DOHH2 (cell line): ENCODE data around the gene ZCCHC12.

ENCODE experiments used
- H3F3A ChIP-seq: fragments of 200-600 bp; sonication (generic), shearing (Covaris generic); 2 replicates; pipeline ENCODE4 v1.6.0; 2016; ENCODE audit warnings: antibody characterized with exemption, mild to moderate bottlenecking; ENCODE audit not compliant: control insufficient read depth, insufficient read depth
- H3K27ac ChIP-seq: fragments of 200-600 bp; sonication (generic); 2 replicates; pipeline ENCODE4 v1.5.1; 2014; ENCODE audit warnings: low read depth, mild to moderate bottlenecking, low read length, moderate library complexity
- H3K27me3 ChIP-seq: fragments of 200-600 bp; sonication (generic); 2 replicates; pipeline ENCODE4 v1.6.1; 2014; ENCODE audit warnings: mild to moderate bottlenecking, low read length, mixed read lengths; ENCODE audit not compliant: control insufficient read depth
- H3K36me3 ChIP-seq: fragments of 200-600 bp; sonication (generic); 2 replicates; pipeline ENCODE4 v1.6.1; 2014; ENCODE audit warnings: mild to moderate bottlenecking, low read length, moderate library complexity, mixed read lengths; ENCODE audit not compliant: control insufficient read depth
- H3K4me1 ChIP-seq: fragments of 200-600 bp; sonication (generic); 2 replicates; pipeline ENCODE4 v1.6.1; 2014; ENCODE audit warnings: mild to moderate bottlenecking, low read length, mixed read lengths; ENCODE audit not compliant: control insufficient read depth
- H3K4me2 ChIP-seq: fragments of 200-600 bp; sonication (generic); 2 replicates; pipeline ENCODE4 v1.6.0; 2014; ENCODE audit warnings: mild to moderate bottlenecking, low read length, moderate library complexity
- H3K4me3 ChIP-seq: fragments of 200-600 bp; sonication (generic); 2 replicates; pipeline ENCODE4 v1.5.1; 2014; ENCODE audit warnings: mild to moderate bottlenecking, low read length, mixed read lengths
- H3K79me2 ChIP-seq: fragments of 200-600 bp; sonication (generic); 2 replicates; pipeline ENCODE4 v1.6.1; 2014; ENCODE audit warnings: mild to moderate bottlenecking, low read length, mixed read lengths; ENCODE audit not compliant: control insufficient read depth
- H3K9me2 ChIP-seq: fragments of 200-600 bp; sonication (generic); replicated peaks from 2 replicates; pipeline ENCODE4 v1.6.1; 2014; ENCODE audit warnings: mild to moderate bottlenecking, low read length, mixed read lengths; ENCODE audit not compliant: control insufficient read depth
- H3K9me3 ChIP-seq: fragments of 200-600 bp; sonication (generic); 2 replicates; pipeline ENCODE4 v1.6.1; 2014; ENCODE audit warnings: antibody characterized with exemption, low read length, mixed read lengths; ENCODE audit not compliant: control insufficient read depth, insufficient read depth
- H4K20me1 ChIP-seq: fragments of 200-600 bp; sonication (generic); 2 replicates; pipeline ENCODE4 v1.6.0; 2014; ENCODE audit warnings: low read depth, mild to moderate bottlenecking, antibody characterized with exemption, low read length, moderate library complexity; ENCODE audit not compliant: control insufficient read depth, insufficient read depth
- EZH2phosphoT487 ChIP-seq: fragments of 200-600 bp; sonication (generic); IDR thresholded peaks from 2 replicates; pipeline ENCODE4 v1.6.1; 2017; ENCODE audit warnings: borderline replicate concordance, mild to moderate bottlenecking, antibody characterized with exemption, low read length, moderate library complexity, mixed read lengths
- TF ChIP-seq, protein P1 (sequence below): fragments of 200-600 bp; sonication (generic); IDR thresholded peaks from one replicate; pipeline ENCODE4 v1.5.1; 2014; ENCODE audit warnings: antibody characterized with exemption, mild to moderate bottlenecking, low read depth, low read length; ENCODE audit not compliant: poor library complexity, severe bottlenecking

The ZCCHC12 gene

DNA sequence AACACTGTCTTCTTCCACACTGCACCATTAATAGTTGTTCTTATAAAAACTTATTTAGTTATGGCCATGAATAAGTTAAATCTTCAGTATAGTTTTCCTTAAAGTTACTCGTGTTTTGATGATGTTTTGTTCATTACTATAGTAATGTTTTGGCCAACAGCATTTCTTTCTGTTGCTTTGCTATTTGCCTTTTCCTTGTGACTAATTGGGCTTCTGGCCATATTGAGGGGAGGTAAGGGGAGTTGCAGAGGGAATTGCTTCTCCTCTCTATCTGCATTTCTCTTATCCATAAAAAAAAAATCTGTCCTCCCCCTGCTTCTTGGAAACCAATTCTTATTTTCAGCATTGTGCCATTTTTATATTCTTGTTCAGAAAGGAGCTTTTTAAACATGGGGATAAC is 42.7 kb upstream of the ZCCHC12 start:
- Histone ChIP-seq H3K36me3 (no peaks in the 10 kb centered on the region), H3K79me2 (no peaks in the 10 kb centered on the region), H3K9me3 (no peaks in the 10 kb centered on the region), H3K27me3 (no peaks in the 10 kb centered on the region), H3K9me2 (no peaks in the 10 kb centered on the region), H3K4me1 (no peaks in the 10 kb centered on the region), H3K4me3 (no peak overlapping the region), H3F3A (no peaks in the 10 kb centered on the region), H3K4me2 (no peak overlapping the region), H4K20me1 (no peaks in the 10 kb centered on the region), H3K27ac (no peak overlapping the region)
- TF ChIP-seq, protein P1, sequence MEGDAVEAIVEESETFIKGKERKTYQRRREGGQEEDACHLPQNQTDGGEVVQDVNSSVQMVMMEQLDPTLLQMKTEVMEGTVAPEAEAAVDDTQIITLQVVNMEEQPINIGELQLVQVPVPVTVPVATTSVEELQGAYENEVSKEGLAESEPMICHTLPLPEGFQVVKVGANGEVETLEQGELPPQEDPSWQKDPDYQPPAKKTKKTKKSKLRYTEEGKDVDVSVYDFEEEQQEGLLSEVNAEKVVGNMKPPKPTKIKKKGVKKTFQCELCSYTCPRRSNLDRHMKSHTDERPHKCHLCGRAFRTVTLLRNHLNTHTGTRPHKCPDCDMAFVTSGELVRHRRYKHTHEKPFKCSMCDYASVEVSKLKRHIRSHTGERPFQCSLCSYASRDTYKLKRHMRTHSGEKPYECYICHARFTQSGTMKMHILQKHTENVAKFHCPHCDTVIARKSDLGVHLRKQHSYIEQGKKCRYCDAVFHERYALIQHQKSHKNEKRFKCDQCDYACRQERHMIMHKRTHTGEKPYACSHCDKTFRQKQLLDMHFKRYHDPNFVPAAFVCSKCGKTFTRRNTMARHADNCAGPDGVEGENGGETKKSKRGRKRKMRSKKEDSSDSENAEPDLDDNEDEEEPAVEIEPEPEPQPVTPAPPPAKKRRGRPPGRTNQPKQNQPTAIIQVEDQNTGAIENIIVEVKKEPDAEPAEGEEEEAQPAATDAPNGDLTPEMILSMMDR: no peak
- TF ChIP-seq EZH2phosphoT487: no peak

DNA sequence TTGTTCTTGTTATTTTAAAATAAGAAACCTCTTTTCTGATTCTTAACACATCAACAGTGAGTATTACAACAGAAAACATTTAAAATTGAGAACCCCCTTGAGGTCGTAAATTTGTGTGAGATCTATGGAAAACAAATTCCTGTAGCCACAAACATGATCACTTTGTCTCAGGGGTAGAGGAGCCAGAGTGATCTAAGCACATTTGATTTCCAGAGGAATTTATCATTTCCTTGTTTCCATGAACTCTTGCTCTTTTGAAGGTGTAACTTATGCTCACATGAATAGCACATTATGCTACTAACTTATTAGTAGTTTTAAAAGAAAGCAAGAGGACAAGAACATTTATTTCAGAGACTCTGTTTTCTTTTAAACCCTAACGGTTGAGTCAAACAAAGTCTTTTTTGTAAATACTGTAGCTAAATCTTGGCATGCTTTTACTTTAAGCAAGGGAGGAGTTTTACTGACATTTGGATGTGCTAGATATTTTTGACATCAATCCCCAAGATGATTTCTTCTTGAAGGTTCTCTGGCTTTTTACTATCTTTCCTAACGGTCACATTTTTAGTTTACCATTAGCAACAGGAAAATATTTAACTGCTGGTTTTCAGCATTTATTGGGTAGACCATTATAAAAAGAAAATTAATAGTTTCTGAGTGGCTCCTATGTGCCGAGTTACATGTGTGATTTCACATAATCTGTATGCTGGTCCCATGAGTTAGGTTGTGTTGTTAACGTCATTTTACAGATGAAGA is 27.9 kb upstream of the ZCCHC12 start:
- H3K4me1 ChIP-seq: no peaks in the 10 kb centered on the region
- H3K4me2 ChIP-seq: no peak overlapping the region
- H3K4me3 ChIP-seq: no peak overlapping the region
- H3K27ac ChIP-seq: no peak overlapping the region
- no peaks in the 10 kb centered on the region for H3K27me3 ChIP-seq
- no peaks in the 10 kb centered on the region for H3K9me2 ChIP-seq
- H3K9me3 ChIP-seq: no peaks in the 10 kb centered on the region
- no peaks in the 10 kb centered on the region for H3K36me3 ChIP-seq
- no peak for TF ChIP-seq EZH2phosphoT487
- TF ChIP-seq, protein P1: no peak
- H3F3A ChIP-seq: no peaks in the 10 kb centered on the region
- H3K79me2 ChIP-seq: no peaks in the 10 kb centered on the region
- H4K20me1 ChIP-seq: no peaks in the 10 kb centered on the region

DNA sequence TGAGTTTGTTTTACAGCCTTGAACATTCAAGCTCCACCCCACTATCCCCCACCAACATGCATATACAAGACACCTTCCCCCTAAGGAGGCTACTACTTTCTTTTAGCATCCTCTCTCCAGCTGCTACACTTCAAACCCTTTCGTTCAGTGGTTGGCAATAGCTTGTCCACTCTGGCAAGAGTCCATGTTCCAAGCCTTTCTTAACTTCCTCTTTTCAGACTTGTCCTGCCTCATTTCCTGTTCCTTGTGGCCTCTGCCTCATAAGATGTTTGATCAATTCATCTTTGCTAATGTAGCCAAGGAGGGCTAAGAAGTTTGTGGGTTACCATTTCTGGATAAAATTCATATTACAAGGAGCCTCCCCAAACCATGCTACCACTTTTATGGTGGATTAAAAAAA is 20.8 kb upstream of the ZCCHC12 start:
- TF ChIP-seq EZH2phosphoT487: no peak
- TF ChIP-seq, protein P1: no peak
- Histone ChIP-seq H3K79me2 (no peaks in the 10 kb centered on the region), H3K4me1 (no peaks in the 10 kb centered on the region), H3K9me2 (no peaks in the 10 kb centered on the region), H3K27me3 (no peaks in the 10 kb centered on the region), H3K36me3 (no peaks in the 10 kb centered on the region), H4K20me1 (no peaks in the 10 kb centered on the region), H3K27ac (no peak overlapping the region), H3K9me3 (no peaks in the 10 kb centered on the region), H3F3A (no peaks in the 10 kb centered on the region), H3K4me2 (no peak overlapping the region), H3K4me3 (no peak overlapping the region)
